NB4 (cell line): Measurements from ENCODE around the gene ALKAL2.
"Not testable (repeated sequence)": the region's sequence is repeated elsewhere in the genome, so short reads cannot be mapped to it uniquely, and the experiment has no call there.

Experiments used
- CTCF ChIP-seq: IDR thresholded peaks from one replicate; pipeline ENCODE4 v1.5.1; 2012; ENCODE audit warnings: low read depth, low read length
- MYC ChIP-seq: IDR thresholded peaks from 2 replicates; pipeline ENCODE4 v1.6.1; 2011; ENCODE audit warnings: low read depth, low read length
- POLR2A ChIP-seq: IDR thresholded peaks from 2 replicates; pipeline ENCODE4 v1.6.1; 2011; ENCODE audit warnings: mild to moderate bottlenecking; ENCODE audit not compliant: insufficient read length; ENCODE audit errors: extremely low read depth
- TF ChIP-seq, protein P1 (sequence below): IDR thresholded peaks from 2 replicates; pipeline ENCODE4 v1.6.1; 2011; ENCODE audit warnings: low read depth, low read length

GRCh38 chr2:336949-337348 is 49.1 kb upstream of the ALKAL2 start:
- TF ChIP-seq, protein P1, sequence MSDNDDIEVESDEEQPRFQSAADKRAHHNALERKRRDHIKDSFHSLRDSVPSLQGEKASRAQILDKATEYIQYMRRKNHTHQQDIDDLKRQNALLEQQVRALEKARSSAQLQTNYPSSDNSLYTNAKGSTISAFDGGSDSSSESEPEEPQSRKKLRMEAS: not testable (repeated sequence)
- TF ChIP-seq POLR2A, CTCF, MYC: not testable (repeated sequence)
